Nephron progenitor cell (in vitro differentiated cells): ENCODE measurements around the gene CIAO3.

Experiments used
- DNase-seq: peaks from one replicate; pipeline ENCODE4 v3.0.0; 2021
- H3K27ac Mint-ChIP-seq: 2 replicates; pipeline ENCODE4 v1.8.0; 2021; ENCODE audit warnings: mild to moderate bottlenecking, moderate library complexity, mixed read lengths
- H3K27me3 Mint-ChIP-seq: 2 replicates; pipeline ENCODE4 v1.8.0; 2021; ENCODE audit warnings: mild to moderate bottlenecking, low read depth, mixed read lengths; ENCODE audit not compliant: poor library complexity
- H3K36me3 Mint-ChIP-seq: 2 replicates; pipeline ENCODE4 v1.8.0; 2021; ENCODE audit warnings: low read depth, mixed read lengths
- H3K4me1 Mint-ChIP-seq: 2 replicates; pipeline ENCODE4 v1.8.0; 2021; ENCODE audit warnings: mixed read lengths
- H3K4me3 Mint-ChIP-seq: 2 replicates; pipeline ENCODE4 v1.8.0; 2021; ENCODE audit warnings: mild to moderate bottlenecking, moderate library complexity, mixed read lengths
- H3K9me3 Mint-ChIP-seq: 2 replicates; pipeline ENCODE4 v1.8.0; 2021; ENCODE audit warnings: mild to moderate bottlenecking, moderate library complexity, mixed read lengths
- TF ChIP-seq, protein P1 (sequence below): fragments of 200-600 bp; sonication (generic); IDR thresholded peaks from 2 replicates; pipeline ENCODE4 v1.5.0; 2021; ENCODE audit warnings: antibody characterized with exemption

The CIAO3 gene

DNA sequence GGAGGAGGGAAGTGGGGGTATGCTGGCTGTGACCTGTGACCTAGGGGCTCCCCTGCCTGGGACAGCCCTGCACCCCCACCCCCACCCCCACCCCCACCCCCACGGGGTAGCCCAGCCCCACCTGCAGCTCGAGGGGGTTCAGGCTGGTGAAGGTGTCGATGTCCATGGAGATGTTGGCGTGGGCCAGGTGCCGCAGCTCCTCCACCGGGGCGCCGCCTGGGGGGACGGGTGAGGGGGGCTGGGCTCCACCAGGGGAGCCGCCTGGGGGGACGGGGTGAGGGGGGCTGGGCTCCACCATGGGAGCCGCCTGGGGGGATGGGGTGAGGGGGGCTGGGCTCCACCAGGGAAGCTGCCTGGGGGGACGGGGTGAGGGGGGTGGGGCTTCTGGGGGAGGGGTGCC, 29.6 kb upstream of the CIAO3 start:
- Mint-ChIP-seq H3K27ac (no peak overlapping the region), H3K9me3 (no peaks in the 10 kb centered on the region), H3K4me1 (peaks cover 10% of the 10 kb centered on the region), H3K4me3 (no peak overlapping the region), H3K27me3 (no peaks in the 10 kb centered on the region), H3K36me3 (no peaks in the 10 kb centered on the region)
- DNase-seq, result no peak
- TF ChIP-seq, protein P1, sequence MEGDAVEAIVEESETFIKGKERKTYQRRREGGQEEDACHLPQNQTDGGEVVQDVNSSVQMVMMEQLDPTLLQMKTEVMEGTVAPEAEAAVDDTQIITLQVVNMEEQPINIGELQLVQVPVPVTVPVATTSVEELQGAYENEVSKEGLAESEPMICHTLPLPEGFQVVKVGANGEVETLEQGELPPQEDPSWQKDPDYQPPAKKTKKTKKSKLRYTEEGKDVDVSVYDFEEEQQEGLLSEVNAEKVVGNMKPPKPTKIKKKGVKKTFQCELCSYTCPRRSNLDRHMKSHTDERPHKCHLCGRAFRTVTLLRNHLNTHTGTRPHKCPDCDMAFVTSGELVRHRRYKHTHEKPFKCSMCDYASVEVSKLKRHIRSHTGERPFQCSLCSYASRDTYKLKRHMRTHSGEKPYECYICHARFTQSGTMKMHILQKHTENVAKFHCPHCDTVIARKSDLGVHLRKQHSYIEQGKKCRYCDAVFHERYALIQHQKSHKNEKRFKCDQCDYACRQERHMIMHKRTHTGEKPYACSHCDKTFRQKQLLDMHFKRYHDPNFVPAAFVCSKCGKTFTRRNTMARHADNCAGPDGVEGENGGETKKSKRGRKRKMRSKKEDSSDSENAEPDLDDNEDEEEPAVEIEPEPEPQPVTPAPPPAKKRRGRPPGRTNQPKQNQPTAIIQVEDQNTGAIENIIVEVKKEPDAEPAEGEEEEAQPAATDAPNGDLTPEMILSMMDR, result no peak

DNA sequence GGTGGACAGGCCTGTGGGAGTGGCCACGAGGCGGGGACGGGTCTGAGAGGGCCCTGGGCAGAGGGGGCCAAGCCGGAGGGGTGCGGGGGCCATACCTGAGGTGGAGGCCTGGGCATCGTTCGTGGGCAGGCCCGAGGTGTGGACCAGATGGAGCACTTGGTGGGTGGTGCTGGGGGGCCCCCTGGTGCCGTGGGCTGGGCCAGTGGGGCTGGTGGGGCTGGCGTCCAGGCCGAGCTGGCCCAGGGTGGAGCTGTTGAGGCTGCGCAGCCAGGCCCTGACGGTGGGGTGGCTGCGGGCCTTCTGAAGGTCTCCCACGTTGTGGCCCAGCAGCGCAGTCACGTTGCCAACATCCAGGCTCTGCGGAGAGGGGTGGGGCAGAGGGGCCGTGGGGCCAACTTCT, 29.1 kb upstream of the CIAO3 start:
- H3K4me1 Mint-ChIP-seq, result peaks cover 10% of the 10 kb centered on the region
- no peak overlapping the region for H3K27ac Mint-ChIP-seq
- no peak overlapping the region for H3K4me3 Mint-ChIP-seq
- no peaks in the 10 kb centered on the region for H3K27me3 Mint-ChIP-seq
- TF ChIP-seq, protein P1, result no peak
- no peaks in the 10 kb centered on the region for H3K36me3 Mint-ChIP-seq
- no peaks in the 10 kb centered on the region for H3K9me3 Mint-ChIP-seq
- no peak for DNase-seq

DNA sequence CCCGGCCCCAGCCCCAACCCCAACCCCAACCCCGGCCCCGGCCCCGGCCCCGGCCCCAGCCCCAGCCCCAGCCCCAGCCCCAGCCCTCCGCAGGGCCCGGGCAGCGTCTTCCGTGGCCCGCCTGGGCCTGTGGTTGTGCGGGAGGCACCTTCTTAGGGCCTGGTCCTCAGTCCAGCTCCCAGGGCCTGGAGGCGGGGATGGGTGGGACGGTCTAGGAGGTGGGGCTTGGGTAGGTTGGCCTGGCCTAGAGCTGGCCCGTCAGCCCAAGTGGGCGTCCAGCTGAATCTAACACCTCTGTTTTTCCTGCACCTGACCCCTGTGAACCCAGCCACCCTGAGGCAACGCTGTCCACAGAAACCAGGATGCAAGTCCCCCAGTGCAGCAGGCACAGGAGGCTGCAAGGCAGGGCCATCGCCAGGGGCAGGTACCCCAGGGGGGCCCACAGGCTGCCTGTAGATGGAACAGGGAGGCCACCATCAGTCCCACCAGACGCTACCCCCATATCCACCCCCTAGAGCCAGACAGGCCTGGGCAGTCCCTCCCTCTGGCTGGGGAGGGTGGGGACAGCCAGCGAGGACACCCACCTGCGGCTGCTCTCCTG, 28.5 kb upstream of the CIAO3 start:
- Mint-ChIP-seq H3K4me3 (no peak overlapping the region), H3K4me1 (peaks cover 10% of the 10 kb centered on the region), H3K9me3 (no peaks in the 10 kb centered on the region), H3K27me3 (no peaks in the 10 kb centered on the region), H3K27ac (no peak overlapping the region), H3K36me3 (no peaks in the 10 kb centered on the region)
- TF ChIP-seq, protein P1, result no peak
- no peak for DNase-seq

DNA sequence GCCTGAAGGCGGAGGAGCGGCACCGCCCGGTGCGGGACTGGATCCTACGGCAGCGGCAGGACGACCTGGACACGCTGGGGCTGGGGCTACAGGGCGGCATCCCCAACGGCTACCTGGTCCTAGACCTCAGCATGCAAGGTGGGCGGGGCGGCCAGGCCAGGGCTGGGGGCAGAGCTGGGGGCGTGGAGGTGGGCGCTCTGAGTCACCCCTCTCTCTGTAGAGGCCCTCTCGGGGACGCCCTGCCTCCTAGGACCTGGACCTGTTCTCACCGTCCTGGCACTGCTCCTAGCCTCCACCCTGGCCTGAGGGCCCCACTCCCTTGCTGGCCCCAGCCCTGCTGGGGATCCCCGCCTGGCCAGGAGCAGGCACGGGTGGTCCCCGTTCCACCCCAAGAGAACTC, 27.6 kb upstream of the CIAO3 start:
- Mint-ChIP-seq H3K27me3 (no peaks in the 10 kb centered on the region), H3K4me1 (peaks cover 10% of the 10 kb centered on the region), H3K36me3 (no peaks in the 10 kb centered on the region), H3K9me3 (no peaks in the 10 kb centered on the region), H3K4me3 (no peak overlapping the region), H3K27ac (no peak overlapping the region)
- no peak for DNase-seq
- TF ChIP-seq, protein P1, result no peak

DNA sequence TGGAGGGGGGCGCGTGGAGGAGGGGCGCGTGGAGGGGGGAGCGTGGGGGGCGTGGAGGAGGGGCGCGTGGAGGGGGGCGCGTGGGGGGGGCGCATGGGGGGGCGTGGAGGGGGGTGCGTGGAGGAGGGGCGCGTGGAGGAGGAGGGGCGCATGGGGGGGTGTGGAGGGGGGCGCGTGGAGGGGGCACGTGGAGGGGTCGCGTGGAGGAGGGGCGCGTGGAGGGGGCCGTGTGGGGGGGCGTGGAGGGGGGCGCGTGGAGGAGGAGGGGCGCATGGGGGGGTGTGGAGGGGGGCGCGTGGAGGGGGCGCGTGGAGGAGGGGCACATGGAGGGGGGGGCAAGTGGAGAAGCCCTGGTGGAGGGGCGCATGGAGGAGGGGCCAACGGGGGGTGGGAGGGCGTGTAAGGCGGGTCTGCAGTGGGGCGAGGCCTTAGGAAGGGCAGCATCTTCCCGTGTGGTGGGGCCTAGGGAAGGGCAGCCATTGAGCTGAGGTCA, 27.0 kb upstream of the CIAO3 start:
- Mint-ChIP-seq H3K27me3 (no peaks in the 10 kb centered on the region), H3K4me1 (peaks cover 12% of the 10 kb centered on the region), H3K9me3 (no peaks in the 10 kb centered on the region), H3K27ac (no peak overlapping the region), H3K4me3 (no peak overlapping the region), H3K36me3 (no peaks in the 10 kb centered on the region)
- no peak for DNase-seq
- TF ChIP-seq, protein P1, result no peak
